Inferior parietal cortex (tissue), 1 donor: ENCODE data around the gene EZH2.

Experiments used
- DNase-seq: peaks from one replicate; pipeline ENCODE4 v3.0.0-alpha.2; 2016; ENCODE audit errors: extremely low spot score

Gene EZH2

DNA sequence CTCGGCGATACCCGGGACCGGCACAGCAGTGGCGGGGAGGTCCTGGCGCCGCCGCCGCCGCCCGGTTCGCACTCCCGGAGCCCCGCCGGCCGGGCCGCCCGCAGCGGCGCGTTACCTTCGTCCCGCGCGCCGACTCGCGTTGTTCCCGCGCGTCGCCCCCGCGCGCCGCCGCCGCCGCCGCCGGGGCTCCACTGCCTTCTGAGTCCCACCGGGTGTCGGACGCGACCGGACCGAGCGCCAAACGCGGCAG, at the start of gene EZH2:
Gene EZH2 (minus strand): TSS at position 243 of the 250 bp plus-strand sequence. CDS start 36,993 bp downstream, outside the sequence.
- no peak for DNase-seq

DNA sequence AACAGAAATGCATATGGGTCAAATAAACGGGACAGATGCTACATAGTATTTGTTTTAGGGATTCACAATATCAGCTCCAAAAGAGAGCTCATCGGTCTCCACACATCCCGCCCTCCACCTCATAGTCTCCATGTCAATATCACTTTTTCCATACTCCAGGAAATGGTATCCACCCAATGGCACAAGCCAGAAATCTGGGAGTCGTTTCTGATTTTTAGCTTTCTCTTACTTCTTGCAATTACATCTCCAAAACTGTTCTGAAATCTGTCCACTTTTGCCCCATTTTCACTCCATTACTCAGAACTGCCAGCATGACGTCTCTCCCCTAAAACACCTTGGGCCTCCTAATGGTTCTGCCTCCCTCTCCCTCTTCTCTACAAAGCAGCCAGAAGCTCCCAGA, 47.4 kb upstream of the EZH2 start:
- no peak for DNase-seq

DNA sequence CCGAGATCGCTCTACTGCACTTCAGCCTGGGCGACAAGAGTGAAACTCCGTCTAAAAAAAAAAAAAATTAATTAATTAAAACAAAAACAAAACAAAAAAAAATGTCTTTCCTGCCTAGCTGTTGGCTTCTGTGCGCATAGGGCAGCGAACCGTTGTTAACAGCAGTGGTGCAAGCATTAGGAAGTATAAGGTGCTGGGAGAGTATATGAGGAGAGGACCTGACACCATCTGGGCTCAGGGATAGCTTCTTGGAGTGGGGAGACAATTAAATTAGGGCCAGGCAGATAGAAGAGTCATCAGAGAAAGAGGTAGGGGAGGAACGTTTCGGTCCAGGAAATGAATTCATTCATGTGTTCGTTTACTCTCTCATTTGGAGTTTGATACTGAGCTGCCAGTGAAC, 46.2 kb upstream of the EZH2 start:
- no peak for DNase-seq

- no peak for DNase-seq
Measured at GRCh38 chr7:148929176-148929575, 45.1 kb upstream of the EZH2 start.

GRCh38 chr7:148927123-148928045, 43.3 kb upstream of the EZH2 start:
- DNase-seq: no peak

- DNase-seq: no peak
Measured at GRCh38 chr7:148925836-148926235, 41.7 kb upstream of the EZH2 start.

DNA sequence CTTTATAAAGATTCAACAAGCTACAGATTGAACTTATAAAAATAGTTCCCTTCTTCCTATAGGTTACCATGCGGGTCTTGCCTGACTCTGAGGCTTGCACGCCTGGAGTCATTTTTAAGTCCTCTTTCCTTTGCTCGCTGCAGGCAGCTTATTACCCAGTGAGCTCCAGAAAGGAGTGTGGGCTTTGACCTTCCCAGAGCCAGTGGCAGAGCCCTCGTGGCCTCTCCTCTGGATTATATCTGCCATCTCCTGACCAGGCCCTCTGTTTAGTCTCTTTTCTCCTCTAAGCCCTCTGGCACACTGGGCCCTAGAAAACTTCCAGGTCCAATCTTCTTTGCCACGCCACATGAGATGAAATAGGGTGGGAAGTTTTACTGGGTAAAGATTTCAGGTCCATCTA, 39.9 kb upstream of the EZH2 start:
- DNase-seq: no peak

- DNase-seq: no peak
Measured at GRCh38 chr7:148921806-148922205, 37.7 kb upstream of the EZH2 start.

GRCh38 chr7:148921189-148921588, 37.1 kb upstream of the EZH2 start:
- no peak for DNase-seq

- no peak for DNase-seq
Measured at GRCh38 chr7:148919859-148920258, 35.8 kb upstream of the EZH2 start.

GRCh38 chr7:148918058-148918596, 34.0 kb upstream of the EZH2 start:
- no peak for DNase-seq

DNA sequence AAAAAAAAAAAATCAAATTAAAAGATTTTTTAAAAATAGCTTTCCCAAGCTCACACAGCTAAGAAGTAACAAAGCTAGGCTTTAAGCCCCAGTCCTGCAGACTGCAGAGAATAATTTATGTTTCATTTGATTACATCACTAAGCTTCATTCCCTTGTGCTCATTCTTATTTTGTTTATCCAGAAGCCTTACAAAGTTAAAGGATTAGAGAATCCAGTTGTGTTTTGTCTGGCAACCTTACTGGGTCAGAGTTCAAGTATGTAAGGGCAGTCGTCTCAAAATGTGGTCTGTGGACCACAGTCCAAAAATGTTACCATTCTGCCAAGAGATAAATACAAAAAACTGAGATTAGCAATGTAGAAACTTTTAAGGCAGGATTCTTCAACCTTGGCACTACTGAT, 32.1 kb upstream of the EZH2 start:
- DNase-seq: no peak

DNA sequence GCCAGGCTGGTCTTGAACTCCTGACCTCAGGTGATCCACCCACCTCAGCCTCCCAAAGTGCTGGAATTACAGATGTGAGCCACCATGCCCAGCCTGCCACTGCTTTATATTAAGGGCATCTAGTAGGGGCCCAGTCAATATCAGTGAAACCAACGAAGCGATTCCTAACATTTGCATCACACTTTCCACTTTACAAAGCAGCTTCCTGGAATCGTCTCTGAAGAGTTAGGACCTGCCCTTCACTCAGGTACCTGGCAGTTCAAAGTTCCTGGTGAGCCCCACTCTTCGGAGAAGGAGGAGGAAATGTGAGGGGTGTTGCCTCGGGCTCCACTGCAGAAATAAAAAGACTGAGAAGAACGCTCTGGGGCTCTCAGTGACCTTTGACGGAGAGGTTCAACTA, 31.1 kb upstream of the EZH2 start:
- no peak for DNase-seq

- DNase-seq: peak; percentile 36
Measured at GRCh38 chr7:148914208-148914777, 30.2 kb upstream of the EZH2 start.

DNA sequence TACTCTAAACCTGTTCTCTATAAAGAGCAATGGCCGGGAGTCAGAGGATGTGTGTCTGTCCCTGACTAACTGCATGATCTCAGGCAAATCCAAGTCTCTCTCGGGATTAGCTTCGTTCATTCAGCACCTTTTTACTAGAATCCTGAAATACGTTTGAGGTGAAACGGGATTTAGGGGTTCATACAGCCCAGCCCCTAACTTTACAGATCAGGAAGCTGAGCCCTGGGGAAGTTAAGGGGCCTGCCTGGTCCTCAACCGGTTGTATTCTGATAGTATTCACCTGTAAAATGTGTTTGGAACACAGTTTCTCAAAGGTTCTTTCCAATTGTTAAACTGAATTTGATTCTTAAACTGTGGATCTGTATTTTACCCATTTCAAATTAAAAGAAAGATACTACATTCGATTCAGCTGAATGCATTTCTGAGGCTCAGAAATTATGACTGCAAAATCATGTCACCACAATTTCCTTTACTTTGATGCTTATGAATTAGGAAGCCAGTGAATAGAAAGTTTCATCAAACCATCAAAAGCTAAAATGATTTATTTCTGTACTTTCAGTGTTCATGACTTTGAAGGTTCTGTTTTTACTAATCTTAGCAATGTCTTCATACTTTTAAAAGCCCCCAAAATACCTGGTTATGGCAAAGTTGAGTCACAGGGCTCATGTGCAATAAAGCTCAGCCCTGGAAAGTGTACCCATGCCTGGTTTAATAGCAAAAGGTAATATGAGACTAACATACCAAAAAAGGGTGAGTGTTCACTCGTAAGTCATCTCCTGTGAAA, 28.9 kb upstream of the EZH2 start:
- no peak for DNase-seq

DNA sequence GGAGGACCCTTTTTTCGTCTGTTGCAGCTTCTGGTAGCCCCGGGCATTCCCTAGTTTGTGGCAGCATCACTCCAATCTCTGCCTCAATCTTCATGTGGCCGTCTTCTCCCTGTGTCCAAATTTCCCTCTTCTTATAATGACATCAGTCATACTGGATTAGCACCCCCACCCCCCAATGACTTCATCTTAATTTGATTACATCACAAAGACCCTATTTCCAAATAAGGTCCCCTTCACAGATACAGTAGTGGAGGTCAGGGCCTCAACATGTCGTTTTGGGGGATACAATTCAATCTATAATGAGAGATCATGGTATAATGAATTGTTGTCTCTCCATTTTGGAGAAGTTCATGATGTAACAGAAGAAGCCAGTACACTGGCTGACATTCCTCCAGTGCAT, 28.1 kb upstream of the EZH2 start:
- DNase-seq: no peak

DNA sequence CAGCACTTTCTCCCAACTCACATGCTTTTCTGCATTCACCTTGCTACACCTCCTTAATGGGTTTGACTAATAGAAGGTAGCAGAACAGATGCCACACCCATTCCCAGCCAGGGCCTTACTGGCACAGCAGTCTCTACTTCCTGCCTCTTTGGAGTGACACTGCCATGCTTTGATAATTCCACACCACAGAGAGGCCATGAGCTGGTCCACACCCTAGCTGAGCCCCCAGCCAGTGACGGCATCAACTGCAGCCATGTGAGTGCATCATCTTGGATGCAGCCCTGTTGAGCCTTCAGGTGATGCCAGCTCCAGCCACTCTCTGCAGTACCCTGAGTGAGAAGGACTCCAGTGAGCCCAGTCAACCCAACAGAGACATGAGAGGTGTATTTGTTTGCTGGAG, 27.5 kb upstream of the EZH2 start:
- no peak for DNase-seq

- no peak for DNase-seq
Measured at GRCh38 chr7:148909568-148909967, 25.5 kb upstream of the EZH2 start.

DNA sequence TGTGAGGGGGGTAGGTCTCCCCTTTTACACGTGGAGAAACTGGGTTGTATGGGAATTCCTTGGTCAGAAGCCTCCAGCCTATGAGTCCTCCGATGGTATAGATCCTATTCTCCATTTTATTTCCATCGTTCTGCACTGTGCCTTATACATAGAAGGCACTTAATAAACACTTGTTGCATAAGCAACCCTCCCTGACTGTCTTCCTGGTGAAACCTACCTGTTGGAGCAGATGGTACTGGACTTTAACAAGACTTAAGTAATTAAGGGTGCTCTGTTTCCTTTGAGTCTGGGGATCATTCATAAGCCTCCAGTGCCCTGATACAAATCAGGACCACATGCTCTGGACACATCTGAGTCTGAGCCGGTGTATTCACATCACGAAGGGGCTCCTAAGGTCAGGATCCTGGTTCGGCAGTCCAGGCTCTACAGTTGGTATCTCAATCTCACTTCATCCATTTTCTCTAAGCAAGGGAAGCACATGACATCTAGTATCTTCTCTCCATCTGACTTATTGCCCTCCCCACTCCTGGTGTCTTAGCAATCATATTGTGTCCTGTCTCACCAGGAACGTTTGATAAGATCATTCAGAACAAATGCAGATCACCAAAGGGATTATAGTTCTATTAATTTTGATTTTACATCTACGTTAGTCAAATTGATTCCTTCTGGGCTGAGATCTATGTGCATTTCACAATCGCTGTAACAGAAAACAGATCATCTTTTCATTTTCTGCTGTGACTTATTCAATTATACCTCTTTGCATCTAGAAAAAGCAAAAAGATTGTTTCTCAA, 22.8 kb upstream of the EZH2 start:
- no peak for DNase-seq

GRCh38 chr7:148905093-148905666, 21.1 kb upstream of the EZH2 start:
- no peak for DNase-seq

DNA sequence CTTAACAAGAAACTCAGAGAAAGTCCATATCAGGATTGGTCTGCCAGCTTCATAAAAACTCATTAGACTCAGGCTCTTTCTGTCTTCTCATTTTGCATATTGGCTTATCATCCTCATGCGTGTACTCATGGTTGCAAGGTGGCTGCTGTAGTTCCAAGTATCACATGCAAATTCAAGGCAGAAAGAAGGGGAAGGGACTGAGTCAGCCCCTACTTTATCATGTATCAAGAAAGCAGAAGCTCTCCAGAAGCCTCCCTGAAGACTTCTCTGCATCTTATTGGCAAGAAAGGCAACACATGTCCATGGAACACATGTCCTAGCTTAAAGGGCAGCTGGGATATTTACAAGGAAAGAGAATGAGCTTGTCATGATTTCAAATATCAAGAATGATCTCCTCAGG, 19.4 kb upstream of the EZH2 start:
- no peak for DNase-seq
